T-helper 9 cell (primary cell): ENCODE results near the gene MPL.
"Not testable (repeated sequence)": the region's sequence is repeated elsewhere in the genome, so short reads cannot be mapped to it uniquely, and the experiment has no call there.

Experiments
- DNase-seq: peaks from one replicate; pipeline ENCODE4 v3.0.0-alpha.2; 2020

Gene MPL

GRCh38 chr1:43358121-43358745 is 20.6 kb downstream of the MPL start:
- no peak for DNase-seq

GRCh38 chr1:43358746-43359693 is 21.4 kb downstream of the MPL start, which contains the start of gene CDC20:
TSS of gene CDC20 (plus strand) at chr1:43358981. CDS start at chr1:43359216, 235 bp downstream.
- DNase-seq: peak; percentile 96

DNA sequence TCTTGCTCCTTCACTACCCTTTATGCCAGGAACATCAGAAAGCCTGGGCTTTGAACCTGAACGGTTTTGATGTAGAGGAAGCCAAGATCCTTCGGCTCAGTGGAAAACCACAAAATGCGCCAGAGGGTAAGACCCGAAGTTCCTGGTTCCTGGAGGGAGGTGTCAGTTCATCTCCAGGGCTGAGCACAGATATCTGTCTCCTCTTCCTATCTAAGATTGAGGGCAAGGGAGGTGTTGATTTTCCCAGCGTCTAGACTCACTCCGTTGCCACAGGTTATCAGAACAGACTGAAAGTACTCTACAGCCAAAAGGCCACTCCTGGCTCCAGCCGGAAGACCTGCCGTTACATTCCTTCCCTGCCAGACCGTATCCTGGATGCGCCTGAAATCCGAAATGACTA is 22.1 kb downstream of the MPL start:
- no peak for DNase-seq

DNA sequence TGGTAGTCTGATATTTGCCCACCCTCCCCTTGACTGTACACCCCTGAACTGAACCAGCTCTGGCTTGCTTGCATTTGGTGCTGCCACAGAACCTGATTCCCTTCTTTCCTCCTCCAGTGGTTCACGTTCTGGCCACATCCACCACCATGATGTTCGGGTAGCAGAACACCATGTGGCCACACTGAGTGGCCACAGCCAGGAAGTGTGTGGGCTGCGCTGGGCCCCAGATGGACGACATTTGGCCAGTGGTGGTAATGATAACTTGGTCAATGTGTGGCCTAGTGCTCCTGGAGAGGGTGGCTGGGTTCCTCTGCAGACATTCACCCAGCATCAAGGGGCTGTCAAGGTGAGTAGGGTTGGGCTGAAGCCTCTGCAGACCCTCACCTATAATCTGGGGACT is 23.0 kb downstream of the MPL start:
- DNase-seq: no peak

- DNase-seq: no peak
Measured at GRCh38 chr1:43363283-43363934, 25.8 kb downstream of the MPL start.

DNA sequence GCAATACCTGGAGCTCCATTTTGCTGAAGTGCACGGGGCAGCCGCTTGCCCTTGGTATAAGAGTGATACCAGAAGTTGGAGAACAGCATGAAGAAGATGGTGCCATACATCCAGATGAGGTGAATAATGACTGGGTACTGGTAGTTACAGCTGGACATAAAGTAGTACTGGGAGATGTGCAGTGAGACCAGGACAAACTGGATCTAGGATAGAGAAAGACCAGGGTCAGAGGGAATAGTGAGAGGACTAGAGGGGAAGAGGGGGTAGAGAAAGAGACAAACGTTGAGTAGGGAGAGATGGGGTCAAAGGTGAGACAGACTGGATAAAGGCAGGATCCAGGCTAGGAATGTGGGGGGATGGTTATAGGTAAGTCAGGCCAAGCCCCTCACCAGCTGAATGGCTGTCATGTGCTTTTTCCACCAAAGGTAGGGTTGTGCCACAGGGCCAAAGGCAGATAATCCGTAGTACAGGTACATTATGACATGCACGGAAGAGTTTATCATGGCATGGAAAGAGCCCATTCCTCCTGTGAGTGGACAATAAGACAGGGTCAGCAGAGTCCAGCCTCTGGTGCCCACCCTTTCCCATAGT is 26.4 kb downstream of the MPL start:
- no peak for DNase-seq

- no peak for DNase-seq
Measured at GRCh38 chr1:43365678-43366077, 28.1 kb downstream of the MPL start.

DNA sequence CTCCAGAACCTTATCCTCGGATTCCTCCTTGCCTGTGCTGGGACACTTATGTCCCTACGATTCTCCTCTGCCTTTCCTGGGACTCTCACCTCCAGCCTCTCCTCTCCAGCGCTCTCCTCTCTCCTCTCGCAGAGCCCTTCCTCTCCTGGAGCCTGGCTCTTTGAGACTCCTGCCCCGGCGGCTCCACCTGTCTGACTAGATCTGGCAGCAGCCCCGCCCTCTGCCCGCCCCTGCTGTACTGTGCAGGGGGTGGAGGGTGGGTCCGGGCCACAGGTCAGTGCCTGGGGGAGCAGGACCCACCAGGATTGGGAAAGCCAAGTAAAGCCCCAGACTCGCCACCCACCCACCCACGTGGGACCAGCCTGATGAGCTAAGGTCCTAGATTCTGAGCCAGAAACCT is 28.6 kb downstream of the MPL start:
- DNase-seq: no peak

DNA sequence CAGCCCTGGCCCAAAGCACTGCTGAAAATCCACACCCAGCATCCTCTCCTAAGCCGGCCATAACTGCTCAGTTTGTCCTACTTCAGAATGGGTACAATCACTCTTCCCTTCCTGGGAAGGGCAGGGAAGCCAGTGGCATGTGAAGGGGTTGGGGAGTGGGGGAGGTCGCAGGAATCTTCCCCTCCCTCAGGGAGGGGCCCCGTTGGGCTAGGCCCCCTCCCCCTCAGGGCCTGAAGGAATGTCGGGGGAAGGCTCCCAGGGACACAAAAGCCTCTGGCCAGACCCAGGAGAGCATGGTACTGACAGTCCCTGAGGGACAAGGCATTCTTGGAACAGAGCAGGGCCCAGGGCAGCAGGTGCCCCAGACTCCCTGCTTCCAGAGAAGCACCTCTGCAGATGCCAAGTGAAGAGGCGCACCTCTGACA is 29.0 kb downstream of the MPL start:
- no peak for DNase-seq

DNA sequence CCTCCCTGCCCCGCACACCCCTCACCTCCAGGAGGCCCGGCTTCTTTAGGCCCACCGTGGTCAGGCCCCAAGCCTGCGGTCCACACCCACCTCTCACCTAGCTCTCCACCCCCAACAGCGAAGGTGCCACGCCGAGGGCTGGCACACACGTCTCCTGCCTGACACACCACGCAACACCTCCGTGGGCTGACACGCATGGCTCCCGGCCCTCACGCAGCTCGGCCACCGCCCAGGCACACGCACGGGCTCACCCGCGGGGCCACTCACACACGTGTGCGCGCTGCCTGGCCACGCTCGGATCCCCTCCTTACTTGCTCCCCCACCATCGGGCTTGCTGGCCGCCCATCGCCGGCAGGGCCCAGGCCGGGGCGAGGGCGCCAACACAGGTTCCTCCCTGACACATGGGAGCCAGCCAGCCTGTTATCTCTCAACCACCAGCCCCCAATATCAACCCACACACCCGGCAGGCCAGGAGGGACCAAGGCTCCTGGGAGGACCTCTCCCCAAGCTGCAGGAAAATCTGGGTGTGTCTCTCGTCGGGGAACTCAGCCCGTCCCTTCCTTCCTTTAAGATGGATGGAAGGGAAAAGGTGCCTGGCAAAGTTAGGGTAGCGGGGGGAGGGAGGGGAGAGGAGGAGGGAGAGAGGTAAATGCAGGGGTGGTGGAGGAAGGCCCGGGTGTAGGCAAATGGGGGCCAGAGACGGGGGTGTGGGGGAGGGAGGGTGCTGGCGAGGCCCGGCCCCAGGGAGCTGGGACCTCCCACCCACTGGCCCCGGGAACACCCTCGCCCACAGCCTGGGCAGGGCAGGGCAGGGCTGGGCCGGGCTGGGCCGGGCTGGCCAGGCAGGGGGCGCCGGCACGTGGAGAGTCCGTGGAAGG is 29.6 kb downstream of the MPL start:
- DNase-seq: no peak

DNA sequence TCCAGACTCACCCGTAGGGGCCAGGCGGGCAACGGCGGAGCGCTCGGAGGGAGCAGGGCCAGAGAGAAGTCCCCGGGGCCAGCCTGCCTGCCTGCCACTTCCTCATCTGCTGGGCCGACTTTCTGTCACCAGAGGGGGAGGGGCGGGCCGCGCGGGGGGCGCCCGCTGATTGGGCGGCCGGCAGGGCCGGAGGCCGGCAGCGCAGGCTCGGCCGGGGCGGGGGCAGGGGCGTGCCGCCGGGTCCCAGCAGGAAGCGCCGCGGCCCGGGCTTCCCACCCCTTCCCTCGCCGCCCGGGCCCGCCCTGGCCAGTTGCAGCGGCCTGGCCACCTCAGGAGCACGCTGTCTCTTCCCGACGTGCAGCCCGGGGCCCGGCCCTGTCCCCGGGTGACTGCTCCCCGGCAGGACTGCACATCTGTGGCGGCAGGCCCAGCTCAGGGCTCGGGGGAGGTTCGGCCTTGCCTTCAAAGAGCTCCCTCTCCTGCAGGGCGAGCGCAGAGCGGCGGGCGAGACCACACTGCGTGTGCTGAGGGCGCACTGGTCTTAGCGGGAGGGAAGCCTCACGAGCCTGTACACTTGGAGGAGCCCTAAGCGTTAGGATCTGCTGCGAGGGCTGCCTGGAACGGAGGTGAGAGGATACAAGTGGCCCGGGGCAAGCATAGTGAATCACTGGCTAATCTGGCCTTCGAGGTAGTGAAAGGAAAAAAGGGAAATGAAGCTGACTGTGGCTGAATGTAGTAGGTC is 30.5 kb downstream of the MPL start, which contains the start of gene ELOVL1:
TSS of gene ELOVL1 (minus strand) at position 108 of the 742 bp plus-strand sequence. CDS start 2,402 bp downstream, outside the sequence.
- peak; percentile 75 for DNase-seq

- no peak for DNase-seq
Measured at GRCh38 chr1:43368646-43369020, 31.0 kb downstream of the MPL start.

DNA sequence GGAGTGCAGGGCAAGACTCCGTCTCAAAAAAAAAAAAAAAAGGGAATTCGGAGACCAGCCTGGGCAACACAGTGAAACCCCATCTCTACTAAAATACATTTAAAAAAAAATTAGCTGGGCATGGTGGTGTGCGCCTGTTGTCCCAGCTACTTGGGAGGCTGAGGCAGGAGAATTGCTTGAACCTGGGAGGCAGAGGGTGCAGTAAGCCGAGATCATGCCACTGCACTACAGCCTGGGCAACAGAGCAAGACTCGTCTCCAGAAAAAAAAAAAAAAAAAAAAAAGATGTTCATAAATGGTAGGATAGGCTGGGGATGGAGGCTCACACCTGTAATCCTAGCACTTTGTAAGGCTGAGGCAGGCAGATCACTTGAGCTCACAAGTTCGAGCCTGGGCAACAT is 32.2 kb downstream of the MPL start:
- DNase-seq: not testable (repeated sequence)

DNA sequence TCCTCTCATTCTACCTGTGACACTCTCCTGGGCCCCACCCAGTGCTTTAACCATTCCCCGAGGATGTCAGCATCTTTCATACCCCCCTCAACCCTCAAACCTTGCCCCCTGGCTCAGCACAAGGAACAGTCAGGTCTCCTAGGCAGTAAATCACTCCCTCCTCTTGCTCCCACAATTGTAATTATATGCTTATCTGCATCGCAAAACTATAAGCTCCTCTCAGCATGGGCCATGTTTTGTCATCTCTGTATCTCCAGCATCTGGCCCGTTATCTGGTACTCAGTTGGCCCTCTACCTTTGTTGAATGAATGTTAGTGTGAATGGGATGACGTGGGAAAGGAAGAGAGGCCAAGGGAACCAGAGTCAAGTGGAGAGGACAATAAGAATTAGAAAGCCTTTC is 32.9 kb downstream of the MPL start:
- DNase-seq: no peak

GRCh38 chr1:43372172-43372571 is 34.6 kb downstream of the MPL start:
- DNase-seq: no peak

- DNase-seq: no peak
Measured at GRCh38 chr1:43373066-43373940, 35.7 kb downstream of the MPL start.

GRCh38 chr1:43376723-43377235 is 39.2 kb downstream of the MPL start:
- DNase-seq: no peak

DNA sequence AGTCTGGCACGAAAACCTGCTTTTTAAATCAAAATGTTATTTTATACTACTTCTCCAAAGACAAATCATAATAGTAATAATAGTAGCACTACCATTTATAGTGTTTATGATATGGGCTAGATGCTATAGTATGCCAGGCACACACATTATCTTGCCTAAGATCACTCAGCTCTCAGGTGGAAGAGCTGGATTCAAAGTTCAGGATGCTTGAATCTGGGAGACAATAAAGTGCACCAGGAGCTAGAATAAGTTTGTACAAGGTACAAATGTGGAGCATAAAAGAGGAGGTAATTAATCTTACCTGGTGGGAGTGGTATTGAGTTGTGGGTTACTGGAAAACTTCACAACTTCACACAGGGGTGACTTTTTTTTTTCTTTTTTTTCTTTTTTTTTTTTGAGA is 40.2 kb downstream of the MPL start:
- DNase-seq: no peak

DNA sequence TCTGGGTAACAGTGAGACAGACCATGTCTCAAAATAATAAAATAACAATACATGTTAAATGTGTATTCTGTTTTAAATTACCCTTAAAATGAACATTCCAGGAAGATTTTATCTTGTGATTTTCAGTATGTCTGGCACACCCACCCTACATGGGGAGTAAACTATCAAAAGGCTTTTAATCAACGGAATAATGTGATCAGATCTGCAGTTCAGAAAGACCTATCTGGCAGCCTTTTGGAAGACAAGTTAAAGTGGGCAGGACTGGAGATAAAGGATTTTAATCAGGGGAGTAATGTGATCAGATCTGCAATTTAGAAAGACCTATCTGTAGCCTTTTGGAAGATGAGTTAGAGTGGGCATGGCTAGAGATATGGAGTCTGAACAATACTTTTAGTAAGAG is 41.9 kb downstream of the MPL start:
- DNase-seq: no peak

GRCh38 chr1:43381612-43382011 is 44.0 kb downstream of the MPL start:
- no peak for DNase-seq
